T-helper 1 cell treated with Interleukin-12 subunit alpha and Interleukin-12 subunit beta and Interleukin-4 antibody, amounts not matched to agents 30 ng/mL and 1 ng/mL, for 36 hours (primary cell): ENCODE data around the gene FEN1. TPM values are rescaled to one million over a fixed set of nuclear protein-coding genes. Genes with fewer than 3 reads are reported as not detected.

Experiments used
- intact Hi-C: fragments of 100-400 bp; cut with micrococcal nuclease; formaldehyde crosslinking; loops from one replicate; pipeline ENCODE4 v1.15.1; 2024
- total RNA-seq: library from RNA; stranded (reverse); gene quantifications from 2 replicates; pipeline ENCODE4 v1.2.3, GENCODE V29; 2022

The FEN1 gene
- total RNA-seq, 1 donor from 2014 or later = 96.3 TPM

DNA sequence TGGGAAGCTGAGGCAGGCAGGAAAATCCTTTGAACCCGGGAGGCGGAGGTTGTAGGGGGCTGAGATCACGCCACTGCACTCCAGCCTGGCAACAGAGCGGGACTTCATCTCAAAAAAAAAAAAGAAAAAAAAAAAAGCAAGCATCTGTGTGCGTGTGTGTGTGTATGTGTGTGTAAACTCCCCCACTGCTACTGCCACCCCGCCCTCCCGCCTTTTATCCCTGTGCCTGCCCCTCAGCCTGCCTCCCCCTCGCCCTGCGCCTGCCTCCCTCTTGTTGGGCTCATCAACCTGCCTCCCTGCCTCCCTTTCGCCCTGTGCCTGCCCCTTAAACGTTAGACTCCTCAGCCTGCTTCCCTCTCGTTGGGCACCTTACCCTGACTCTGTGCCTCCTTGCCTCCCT lies 18.3 kb upstream of the FEN1 start:
- intact Hi-C loops = no loop called here

DNA sequence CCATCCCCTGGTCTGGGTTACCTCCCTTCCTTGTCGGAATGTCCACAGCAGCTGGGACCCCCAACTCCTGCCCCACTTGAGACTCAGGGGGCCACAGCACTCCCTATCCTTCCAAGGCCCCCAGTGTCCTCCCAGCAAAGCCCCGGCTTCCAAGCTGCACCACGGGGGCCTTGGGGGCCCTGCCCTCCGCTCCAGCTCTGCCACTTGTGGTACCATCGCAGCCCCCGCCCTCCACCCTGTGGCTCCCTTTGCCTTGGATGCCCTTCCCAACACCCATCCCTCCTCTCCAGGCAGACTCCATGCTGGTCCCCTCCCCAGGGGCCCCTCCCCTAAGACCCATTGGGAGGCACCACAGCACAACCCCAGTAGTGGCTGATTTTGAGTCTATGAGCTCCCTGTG lies 17.6 kb upstream of the FEN1 start:
- intact Hi-C loops = no loop called here

DNA sequence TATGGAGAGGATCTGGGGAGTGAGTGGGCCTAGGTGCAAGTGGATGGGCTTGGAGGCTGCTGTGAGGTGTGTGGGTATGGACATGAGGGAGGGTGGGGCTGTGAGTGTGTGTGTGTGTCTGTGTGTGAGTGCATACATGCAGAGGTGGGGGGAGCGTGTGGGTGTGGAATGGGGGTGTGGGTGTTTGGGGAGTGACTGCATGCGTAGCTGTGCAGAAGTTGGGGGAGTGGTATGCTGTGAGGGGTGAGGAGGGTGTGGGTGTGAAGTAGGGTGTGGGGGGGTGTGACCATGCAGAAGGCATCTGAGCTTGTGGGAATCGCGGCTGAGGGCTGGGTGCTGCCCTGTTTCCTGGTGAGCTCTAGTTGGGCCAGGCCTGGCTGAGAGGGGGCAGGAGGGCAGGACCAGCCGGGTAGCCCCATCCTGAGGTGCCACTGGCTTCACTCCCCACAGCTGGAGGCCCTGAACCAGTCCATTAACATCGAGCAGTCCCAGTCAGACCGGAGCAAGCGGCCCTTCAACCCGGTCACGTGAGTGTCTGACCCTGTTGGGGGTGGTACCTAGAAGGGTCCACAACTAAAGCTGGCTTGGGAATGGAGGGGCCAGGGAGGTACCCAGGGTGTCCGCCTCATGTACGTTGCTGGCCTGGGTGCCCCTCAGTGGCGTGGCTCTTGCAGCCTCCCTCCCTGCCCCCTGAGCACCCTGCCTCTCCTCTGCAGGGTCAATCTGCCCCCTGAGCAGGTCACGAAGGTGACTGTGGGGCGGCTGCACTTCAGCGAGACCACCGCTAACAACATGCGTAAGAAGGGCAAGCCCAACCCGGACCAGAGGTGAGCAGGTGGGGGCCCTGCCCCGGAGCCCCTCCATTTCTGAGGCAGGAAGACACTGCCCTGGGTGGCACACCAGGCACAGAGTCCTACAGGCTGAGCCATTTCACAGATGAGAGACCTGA lies 16.8 kb upstream of the FEN1 start:
- intact Hi-C loops = loop anchor here (1.0 kb wide), 1 partner anchor 24 kb away; the partner anchor contains the start of gene MYRF

DNA sequence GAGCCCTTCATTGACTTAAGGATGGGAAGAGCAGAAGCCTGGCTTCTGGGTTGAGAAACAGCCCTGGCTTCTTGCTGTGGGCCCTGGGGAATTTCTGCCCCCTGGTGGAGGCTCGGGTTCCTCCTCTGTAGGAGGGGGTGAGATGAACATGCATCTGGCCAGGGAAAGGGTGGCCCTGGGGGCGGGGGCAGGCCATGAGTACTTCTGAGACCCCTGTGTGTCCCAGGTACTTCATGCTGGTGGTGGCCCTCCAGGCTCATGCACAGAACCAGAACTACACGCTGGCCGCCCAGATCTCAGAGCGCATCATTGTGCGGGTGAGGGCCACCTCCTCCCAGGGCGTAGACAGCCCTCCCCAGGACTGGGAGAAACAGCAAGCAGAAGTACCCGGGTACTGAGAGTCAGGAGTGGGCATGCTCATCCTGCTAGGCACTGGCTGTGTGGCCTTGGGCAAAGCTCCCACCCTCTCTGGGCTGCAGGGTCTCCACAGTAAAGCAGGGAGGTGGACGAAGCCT lies 16.1 kb upstream of the FEN1 start:
- intact Hi-C loops = loop anchor here (1.0 kb wide), 3 partner anchors 16 to 80 kb away; partner anchors contain the start of genes FEN1, MYRF and TMEM258

DNA sequence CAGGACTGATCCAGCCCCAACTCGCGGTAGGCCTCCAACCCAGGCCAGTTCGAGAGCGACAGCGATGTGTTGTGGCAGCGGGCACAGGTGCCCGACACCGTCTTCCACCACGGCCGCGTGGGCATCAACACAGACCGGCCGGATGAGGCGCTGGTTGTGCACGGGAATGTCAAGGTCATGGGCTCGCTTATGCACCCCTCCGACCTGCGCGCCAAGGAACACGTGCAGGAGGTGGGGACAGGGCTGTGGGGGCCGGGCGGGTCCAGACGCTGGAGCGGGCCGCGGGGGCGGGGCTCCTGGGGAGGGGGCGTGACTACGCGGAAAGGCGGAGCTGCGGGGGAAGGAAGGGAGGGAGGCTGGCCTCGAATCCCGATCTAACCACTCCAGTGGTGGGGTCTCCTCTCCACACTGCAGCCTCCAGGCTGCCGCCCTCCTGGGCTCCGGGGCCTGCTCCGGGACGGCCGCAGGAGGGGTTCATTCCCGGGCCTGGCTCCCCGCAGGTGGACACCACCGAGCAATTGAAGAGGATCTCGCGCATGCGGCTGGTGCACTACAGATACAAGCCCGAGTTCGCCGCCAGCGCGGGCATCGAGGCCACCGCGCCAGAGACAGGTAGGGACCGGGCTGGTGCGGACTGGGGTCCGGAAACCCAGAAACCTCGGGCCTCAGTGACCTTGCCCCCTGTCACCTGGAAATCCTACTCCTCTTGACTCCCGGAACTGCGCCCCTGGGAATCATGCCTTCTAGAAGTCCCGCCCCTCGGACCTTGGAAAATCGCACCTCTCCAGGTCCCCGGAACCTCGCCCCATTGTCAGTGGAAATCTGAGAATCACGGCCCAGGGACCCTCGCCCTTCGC lies 15.2 kb upstream of the FEN1 start:
- intact Hi-C loops = loop anchor here (1.0 kb wide), 2 partner anchors 15 to 81 kb away; partner anchors contain the start of genes FEN1 and TMEM258

DNA sequence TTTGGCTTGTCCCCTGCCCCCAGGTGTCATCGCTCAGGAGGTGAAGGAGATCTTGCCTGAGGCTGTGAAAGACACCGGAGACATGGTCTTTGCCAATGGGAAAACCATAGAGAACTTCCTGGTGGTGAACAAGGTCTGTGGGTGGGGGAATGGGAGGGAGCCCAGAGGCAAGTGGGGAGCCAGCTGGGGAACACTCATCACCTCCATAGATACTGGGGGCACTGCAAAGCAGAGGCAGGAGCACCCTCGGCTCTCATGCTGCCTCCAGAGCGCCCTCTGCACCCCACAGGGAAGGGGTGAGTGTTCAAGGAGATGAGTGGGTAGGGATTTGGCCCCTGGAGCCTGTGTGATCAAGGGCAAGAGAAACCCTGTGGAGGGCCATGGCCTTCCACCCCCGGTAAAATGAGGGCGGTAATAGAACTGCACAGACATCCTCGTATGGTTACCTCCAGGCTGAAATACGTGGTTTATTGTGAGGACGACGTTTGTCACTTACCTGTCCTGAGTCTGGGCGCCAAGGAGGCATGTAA lies 14.3 kb upstream of the FEN1 start:
- intact Hi-C loops = no loop called here

DNA sequence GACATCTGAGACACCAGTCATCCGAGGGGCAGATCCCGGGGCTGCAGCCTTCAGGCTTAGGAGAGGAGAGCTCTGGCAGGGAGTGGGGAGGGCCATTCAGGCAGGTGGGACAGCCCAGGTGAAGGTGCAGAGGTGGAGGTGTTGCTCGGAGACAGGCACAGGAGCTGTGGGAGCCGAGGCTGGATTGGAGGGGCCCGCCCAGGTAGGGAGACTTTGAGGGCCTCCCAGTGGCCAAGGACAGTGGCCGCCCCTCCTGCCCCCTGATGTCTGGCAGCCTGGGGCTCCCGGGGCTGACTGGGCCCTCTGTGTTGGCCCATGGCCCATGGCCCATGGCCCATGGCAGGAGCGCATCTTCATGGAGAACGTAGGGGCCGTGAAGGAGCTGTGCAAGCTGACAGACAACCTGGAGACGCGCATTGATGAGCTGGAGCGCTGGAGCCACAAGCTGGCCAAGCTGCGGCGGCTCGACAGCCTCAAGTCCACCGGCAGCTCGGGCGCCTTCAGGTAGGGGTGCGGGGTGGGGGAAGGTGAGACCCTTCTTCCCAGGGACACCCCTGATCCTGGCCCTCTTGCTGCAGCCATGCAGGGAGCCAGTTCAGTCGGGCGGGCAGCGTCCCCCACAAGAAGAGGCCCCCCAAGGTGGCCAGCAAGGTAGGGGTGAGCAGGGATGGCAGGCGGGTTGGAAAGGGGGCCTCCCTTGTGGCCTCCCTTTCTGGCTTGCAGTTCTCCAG lies 13.6 kb upstream of the FEN1 start:
- intact Hi-C loops = no loop called here

DNA sequence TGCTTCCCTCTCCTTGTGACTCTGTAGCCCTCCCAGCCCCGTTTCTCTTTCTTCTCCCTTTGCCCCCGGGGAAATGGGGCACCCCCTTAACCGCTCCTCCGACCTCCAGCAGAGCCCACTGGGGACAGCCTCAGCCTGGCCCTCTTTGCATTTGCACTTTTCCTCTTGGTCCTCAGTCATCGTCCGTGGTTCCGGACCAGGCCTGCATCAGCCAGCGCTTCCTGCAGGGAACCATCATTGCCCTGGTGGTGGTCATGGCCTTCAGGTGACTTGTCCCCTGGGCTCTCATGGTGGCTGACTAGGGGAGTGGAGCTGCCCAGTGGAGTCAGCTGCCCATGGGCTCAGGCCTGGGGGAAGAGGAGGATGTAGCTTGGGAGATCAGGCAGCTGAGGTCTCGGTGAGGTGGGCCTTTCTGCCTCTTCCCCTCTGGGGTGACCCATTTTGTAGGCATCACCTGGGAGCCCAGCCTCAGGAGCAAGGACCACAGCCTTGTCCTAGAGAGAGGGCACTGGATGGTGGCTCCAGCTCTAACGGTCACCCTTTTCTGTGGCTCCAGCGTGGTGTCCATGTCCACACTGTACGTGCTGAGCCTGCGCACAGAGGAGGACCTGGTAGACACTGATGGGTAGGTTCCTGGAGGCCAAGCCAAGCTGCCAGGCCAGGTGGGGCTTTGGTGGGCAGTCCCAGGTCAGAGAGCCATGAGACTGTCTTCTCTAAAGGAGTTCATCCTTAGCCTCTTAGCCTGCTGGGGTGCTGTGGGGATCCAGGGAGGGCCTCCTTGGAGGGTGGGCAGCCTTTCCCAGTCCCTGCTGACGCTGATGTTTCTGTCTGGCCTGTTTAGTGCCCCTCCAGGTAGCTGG lies 12.8 kb upstream of the FEN1 start:
- intact Hi-C loops = no loop called here

DNA sequence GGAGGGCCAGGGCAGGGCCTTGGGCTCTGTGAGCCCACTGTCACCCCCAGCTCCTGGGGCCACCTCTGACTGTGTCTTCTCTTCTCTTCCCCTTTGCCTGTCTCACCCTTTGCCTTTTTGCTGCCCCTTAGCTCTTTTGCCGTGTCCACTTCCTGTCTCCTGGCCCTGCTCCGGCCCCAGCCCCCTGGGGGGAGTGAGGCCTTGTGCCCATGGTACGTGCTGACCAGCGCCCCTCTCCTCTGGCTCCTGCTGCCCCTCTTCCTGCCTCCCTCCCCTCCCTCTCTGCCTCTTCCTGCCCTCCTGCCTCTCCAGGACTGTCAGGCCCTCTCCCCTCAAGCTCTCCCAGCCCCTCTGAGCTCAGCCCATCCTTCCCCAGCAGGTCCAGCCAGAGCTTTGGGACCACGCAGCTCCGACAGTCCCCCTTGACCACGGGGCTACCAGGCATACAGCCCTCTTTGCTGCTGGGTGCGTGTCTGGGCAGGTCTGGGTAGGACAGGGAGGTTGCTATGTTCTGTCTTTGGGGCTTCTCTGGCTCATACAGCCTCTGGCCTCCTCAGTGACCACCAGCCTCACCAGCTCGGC lies 12.0 kb upstream of the FEN1 start:
- intact Hi-C loops = no loop called here

DNA sequence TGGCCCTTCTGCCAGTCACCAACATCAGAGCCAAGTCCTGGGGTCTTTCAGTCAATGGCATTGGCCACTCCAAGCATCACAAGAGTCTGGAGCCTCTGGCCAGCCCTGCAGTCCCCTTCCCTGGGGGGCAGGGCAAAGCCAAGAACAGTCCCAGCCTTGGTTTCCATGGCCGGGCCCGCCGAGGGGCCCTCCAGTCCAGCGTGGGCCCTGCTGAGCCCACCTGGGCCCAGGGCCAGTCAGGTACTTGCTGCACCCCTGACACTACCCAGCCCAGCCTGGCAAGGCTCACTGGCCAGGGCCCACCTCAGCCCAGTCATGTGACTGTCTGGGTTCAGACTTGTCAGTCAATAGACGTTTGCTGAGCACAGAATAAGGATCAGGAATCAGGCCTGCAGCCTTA lies 11.1 kb upstream of the FEN1 start:
- intact Hi-C loops = no loop called here

DNA sequence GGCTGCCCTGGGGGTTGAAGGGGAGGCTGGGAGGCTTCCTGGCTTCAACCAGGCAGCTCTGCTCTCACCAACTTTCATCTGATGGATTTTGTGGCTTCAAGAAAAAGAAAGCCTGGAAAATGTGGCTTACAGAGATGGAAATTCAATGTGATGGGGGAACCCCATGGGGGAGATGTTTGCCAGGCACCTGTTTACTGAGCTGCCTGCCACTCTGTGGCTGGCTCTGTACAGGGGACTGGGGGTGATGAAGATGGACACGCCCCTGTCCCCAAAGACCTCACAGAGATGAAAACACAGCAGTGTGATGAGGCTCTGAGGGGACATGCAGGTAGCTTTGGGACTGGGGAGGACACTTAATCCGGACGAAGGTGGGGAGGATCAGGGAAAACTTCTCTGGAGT lies 10.4 kb upstream of the FEN1 start:
- intact Hi-C loops = no loop called here

DNA sequence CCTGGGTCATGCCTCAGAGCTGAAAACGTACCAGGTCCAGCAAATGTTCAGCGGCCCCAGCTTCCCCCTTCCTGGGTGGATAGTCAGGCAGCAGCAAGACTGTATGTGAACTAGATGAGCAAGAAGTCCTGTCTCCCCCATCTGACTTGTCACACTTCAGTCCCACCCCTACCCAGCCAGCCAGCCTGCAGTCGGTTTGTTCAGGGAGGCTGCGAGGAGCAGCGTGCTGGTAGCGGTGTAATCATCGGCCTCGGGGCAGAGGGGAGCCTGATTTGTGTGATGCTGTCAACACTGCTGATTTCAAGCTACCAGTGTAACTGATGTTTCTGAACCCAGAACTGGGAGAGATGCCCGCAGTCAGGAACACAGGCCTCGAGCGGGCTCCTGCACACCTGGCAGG lies 9.9 kb upstream of the FEN1 start:
- intact Hi-C loops = no loop called here

DNA sequence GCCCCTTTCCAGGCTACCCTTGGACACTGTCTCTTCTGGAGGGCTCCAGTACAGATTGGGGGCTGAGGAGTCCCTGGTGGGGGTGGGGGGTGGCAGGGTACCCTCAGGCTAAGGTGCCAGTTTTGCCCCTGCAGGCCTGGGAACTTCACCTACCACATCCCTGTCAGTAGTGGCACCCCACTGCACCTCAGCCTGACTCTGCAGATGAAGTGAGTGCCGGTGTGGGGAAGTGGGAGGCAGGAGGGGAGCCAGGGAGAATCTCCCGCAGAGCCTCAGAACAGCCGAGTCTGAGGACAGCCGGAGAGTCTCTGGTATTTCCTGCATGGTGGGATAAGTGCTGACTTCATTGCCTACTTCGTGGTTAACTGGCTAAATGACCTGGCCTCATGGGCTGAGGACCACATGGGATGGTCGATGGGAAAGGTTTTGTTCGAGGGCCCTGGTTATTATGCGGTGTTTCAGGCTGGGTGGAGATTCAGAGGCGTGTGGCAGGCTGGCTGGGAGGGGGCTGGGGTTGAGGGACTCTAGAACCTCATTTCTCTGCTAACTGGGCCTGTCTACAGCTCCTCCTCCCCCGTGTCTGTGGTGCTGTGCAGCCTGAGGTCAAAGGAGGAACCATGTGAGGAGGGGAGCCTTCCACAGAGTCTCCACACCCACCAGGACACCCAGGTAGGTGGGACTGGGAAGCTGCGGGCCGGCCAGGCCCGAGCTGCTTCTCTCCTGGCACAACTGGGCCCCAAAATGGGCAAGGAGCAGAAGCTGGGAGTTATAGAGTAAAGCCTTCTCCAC lies 8.8 kb upstream of the FEN1 start:
- intact Hi-C loops = no loop called here

DNA sequence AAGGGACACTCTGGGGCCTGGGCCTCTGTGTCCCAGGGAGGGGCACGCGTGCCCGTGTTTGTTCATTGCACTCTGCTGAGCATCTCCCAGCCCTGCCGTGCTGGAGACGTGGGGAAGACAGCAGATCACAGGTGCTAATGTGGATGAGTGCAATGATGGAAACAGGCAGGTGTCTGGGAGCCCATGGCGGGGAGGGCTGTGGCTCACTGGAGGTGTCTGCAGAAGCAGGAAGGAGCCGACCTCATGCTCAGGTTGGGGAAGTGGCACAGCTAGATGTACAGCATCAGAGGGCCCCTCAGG lies 8.3 kb upstream of the FEN1 start:
- intact Hi-C loops = no loop called here

DNA sequence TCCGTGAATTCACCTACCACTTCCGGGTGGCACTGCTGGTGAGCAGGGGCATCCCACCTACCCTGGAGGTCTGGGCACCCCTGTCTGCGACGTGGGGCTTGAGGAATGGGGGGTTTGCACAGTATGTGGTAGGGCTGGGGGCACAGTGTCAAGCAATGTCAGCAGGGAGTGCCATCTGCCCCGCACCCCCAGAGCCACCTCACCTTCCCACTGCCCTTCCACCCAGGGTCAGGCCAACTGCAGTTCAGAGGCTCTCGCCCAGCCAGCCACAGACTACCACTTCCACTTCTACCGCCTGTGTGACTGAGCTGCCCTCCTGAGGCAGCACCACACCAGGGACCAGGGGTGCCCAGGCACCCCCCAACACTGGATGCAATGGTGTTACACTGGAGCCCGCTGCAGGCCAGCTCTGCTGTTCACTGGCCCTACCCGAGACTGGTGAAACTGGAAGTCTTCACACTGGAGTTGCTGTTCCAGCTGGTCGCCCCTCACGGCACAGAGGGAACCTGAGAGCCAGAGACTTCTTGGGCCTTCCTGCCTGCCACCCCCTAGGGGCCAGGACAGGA lies 6.8 kb upstream of the FEN1 start:
- intact Hi-C loops = no loop called here

DNA sequence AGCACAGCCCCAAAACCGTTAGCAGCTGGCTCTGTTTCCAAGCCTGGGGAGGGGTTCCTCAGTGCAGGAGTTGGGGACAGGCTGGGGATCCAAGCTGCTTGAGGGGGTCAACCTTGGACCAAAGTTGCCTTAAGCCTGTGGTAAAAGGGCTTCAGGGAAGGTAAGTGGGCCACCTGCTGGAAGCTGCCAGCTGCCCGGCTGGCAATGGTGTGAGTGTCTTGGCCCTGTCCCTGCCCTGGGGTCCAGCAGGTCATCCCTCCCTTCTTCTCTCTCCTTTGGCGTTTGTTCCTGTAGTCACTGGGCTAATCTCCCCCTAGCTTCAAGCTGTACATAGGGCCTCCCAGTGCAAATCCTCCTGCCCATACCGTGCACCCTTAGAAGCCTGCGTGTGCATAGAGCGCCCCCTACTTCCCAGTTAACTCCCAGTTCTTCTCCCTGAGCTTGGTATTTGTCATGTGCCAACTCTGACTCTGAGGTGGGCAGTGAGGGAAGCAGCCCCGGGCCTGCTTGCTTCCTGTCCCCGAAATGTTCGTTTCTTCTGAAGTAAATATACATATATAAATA lies 4.7 kb upstream of the FEN1 start:
- intact Hi-C loops = no loop called here

DNA sequence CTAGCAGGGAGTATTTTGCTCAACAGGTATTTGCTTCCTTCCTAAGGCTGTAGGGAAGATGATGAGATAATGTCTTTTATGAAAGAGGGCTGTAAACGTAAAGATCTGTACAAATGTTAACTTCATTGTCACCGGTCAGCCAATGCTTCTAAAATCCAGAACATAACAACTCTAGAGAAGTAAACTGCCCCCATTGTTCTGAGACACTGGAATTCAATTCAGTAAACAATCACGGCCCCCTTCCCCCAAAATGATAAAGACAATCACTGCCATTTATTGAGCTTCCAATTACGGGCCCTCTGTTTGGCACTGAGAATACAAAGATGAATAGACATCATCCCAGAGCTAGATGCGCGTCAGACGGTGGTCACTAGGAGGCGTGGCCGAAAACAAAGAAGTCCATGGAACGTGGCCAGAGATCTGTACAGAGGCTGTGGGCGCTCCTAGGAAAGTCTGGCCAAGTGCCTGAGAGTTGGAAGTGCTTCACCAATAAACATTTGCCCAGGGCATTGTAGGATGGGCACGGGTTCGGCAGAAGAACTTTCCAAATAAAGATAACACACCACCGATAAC lies 888 bp upstream of the FEN1 start:
- intact Hi-C loops = loop anchor here (1.0 to 10.0 kb wide), 16 partner anchors 15 to 1880 kb away; partner anchors contain the start of genes ATL3, CPSF7, FADS2 and FADS3
